Neural crest cell (in vitro differentiated cells): ENCODE data around the gene NEK6. TPM values are rescaled to one million over a fixed set of nuclear protein-coding genes. Genes with fewer than 3 reads are reported as not detected.

Source experiments
- DNase-seq: peaks from one replicate; pipeline ENCODE4 v3.0.0; 2021; ENCODE audit warnings: low read depth, mixed read lengths, low spot score
- H3K27ac Mint-ChIP-seq: one replicate; pipeline ENCODE4 v1.8.0; 2021; ENCODE audit warnings: mild to moderate bottlenecking, mixed read lengths; ENCODE audit not compliant: unreplicated experiment
- H3K27me3 Mint-ChIP-seq: 2 replicates; pipeline ENCODE4 v1.8.0; 2021; ENCODE audit warnings: low read depth, mild to moderate bottlenecking, mixed read lengths
- H3K36me3 Mint-ChIP-seq: 2 replicates; pipeline ENCODE4 v1.8.0; 2021; ENCODE audit warnings: low read depth, mild to moderate bottlenecking, mixed read lengths
- H3K4me1 Mint-ChIP-seq: 2 replicates; pipeline ENCODE4 v1.8.0; 2021; ENCODE audit warnings: mixed read lengths
- H3K4me3 Mint-ChIP-seq: one replicate; pipeline ENCODE4 v1.8.0; 2021; ENCODE audit warnings: mild to moderate bottlenecking, mixed read lengths
- H3K9me3 Mint-ChIP-seq: 2 replicates; pipeline ENCODE4 v1.8.0; 2021; ENCODE audit warnings: mixed read lengths
- CTCF ChIP-seq: fragments of 200-600 bp; sonication (generic); conservative IDR thresholded peaks from 2 replicates; pipeline ENCODE4 v1.5.0; 2021; ENCODE audit warnings: antibody characterized with exemption, mild to moderate bottlenecking
- total RNA-seq: library from RNA; stranded (reverse); gene quantifications from 2 replicates; pipeline ENCODE4 v1.2.1, GENCODE V29; 2021

NEK6 gene
- total RNA-seq, 1 donor from 2014 or later: 31.9 TPM

GRCh38 chr9:124355039-124355940 is 97.5 kb downstream of the NEK6 start:
- Mint-ChIP-seq H3K36me3 (peaks cover 20% of the 10 kb centered on the region), H3K4me3 (no peak overlapping the region), H3K4me1 (peaks cover 30% of the 10 kb centered on the region), H3K27me3 (no peaks in the 10 kb centered on the region), H3K9me3 (no peaks in the 10 kb centered on the region), H3K27ac (no peak overlapping the region)
- DNase-seq: no peak
- TF ChIP-seq CTCF: no peak

GRCh38 chr9:124355941-124356744 is 98.4 kb downstream of the NEK6 start:
- no peak overlapping the region for H3K4me3 Mint-ChIP-seq
- peaks cover 16% of the 10 kb centered on the region for H3K36me3 Mint-ChIP-seq
- no peaks in the 10 kb centered on the region for H3K9me3 Mint-ChIP-seq
- DNase-seq: no peak
- peaks cover 22% of the 10 kb centered on the region for H3K4me1 Mint-ChIP-seq
- TF ChIP-seq CTCF: no peak
- H3K27me3 Mint-ChIP-seq: no peaks in the 10 kb centered on the region
- H3K27ac Mint-ChIP-seq: no peak overlapping the region

GRCh38 chr9:124356745-124357390 is 99.1 kb downstream of the NEK6 start:
- peaks cover 10% of the 10 kb centered on the region for H3K36me3 Mint-ChIP-seq
- H3K9me3 Mint-ChIP-seq: no peaks in the 10 kb centered on the region
- H3K27me3 Mint-ChIP-seq: no peaks in the 10 kb centered on the region
- H3K27ac Mint-ChIP-seq: no peak overlapping the region
- no peak overlapping the region for H3K4me3 Mint-ChIP-seq
- no peak for DNase-seq
- TF ChIP-seq CTCF: no peak
- H3K4me1 Mint-ChIP-seq: peaks cover 17% of the 10 kb centered on the region

- TF ChIP-seq CTCF: no peak
- H3K27me3 Mint-ChIP-seq: no peaks in the 10 kb centered on the region
- DNase-seq: no peak
- H3K27ac Mint-ChIP-seq: no peak overlapping the region
- peaks cover 17% of the 10 kb centered on the region for H3K4me1 Mint-ChIP-seq
- H3K9me3 Mint-ChIP-seq: no peaks in the 10 kb centered on the region
- H3K36me3 Mint-ChIP-seq: peaks cover 7% of the 10 kb centered on the region
- H3K4me3 Mint-ChIP-seq: no peak overlapping the region
Measured at GRCh38 chr9:124357721-124358361, 100.1 kb downstream of the NEK6 start.

- H3K27ac Mint-ChIP-seq: no peak overlapping the region
- no peaks in the 10 kb centered on the region for H3K27me3 Mint-ChIP-seq
- no peak for TF ChIP-seq CTCF
- peaks cover 6% of the 10 kb centered on the region for H3K36me3 Mint-ChIP-seq
- no peaks in the 10 kb centered on the region for H3K9me3 Mint-ChIP-seq
- H3K4me3 Mint-ChIP-seq: no peak overlapping the region
- no peak for DNase-seq
- peaks cover 21% of the 10 kb centered on the region for H3K4me1 Mint-ChIP-seq
Measured at GRCh38 chr9:124358631-124359030, 100.9 kb downstream of the NEK6 start.
